ENCODE data around the gene PRSS56. TPM values are rescaled to one million over a fixed set of nuclear protein-coding genes. Genes with fewer than 3 reads are reported as not detected.

Gene PRSS56
- total RNA-seq, 4 donors from 2014 or later, result not detected

DNA sequence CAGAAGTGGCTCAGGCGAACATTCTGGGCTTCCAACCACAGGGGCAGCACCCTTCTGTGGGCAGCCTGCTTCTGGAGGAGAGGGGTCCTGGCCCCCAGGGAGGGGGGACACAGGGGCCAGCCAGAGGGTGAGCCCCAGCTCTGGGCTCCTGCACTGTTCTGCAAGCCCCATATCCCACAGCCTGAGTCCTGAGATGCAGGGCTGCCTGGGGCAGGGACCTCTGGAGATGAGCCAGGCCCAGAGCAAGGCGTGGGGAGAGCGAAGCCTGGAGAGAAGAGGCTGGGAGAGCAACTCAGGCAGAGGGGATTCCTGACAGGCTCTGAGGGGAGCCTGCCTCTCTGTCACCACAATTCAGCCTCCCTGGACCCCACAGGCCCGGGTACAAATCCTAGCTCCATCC is 13.5 kb upstream of the PRSS56 start:
- 90% methylated on average over 4 of the region's 4 CpGs; no CpG with 5 or more reads in 1 of the 2 donors for WGBS, 2 donors
- no peak for DNase-seq
- no peaks in the 10 kb centered on the region for H3K27me3 ChIP-seq
- intact Hi-C loops (cut with DNase I), result no loop called here
- H3K36me3 ChIP-seq, result no peaks in the 10 kb centered on the region
- H3K4me1 ChIP-seq, result peaks cover 8 to 17% of the 10 kb centered on the region in 2 donors
- H3K27ac ChIP-seq, result no peak overlapping the region
- H3K4me3 ChIP-seq (replicated peaks in 1 of 3), result no peak overlapping the region
- H3K9me3 ChIP-seq, result no peaks in the 10 kb centered on the region
- TF ChIP-seq, protein P1, sequence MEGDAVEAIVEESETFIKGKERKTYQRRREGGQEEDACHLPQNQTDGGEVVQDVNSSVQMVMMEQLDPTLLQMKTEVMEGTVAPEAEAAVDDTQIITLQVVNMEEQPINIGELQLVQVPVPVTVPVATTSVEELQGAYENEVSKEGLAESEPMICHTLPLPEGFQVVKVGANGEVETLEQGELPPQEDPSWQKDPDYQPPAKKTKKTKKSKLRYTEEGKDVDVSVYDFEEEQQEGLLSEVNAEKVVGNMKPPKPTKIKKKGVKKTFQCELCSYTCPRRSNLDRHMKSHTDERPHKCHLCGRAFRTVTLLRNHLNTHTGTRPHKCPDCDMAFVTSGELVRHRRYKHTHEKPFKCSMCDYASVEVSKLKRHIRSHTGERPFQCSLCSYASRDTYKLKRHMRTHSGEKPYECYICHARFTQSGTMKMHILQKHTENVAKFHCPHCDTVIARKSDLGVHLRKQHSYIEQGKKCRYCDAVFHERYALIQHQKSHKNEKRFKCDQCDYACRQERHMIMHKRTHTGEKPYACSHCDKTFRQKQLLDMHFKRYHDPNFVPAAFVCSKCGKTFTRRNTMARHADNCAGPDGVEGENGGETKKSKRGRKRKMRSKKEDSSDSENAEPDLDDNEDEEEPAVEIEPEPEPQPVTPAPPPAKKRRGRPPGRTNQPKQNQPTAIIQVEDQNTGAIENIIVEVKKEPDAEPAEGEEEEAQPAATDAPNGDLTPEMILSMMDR (IDR thresholded peaks at IDR 0.05), result no peak
- TF ChIP-seq POLR2A (IDR thresholded peaks at IDR 0.05), result no peak

DNA sequence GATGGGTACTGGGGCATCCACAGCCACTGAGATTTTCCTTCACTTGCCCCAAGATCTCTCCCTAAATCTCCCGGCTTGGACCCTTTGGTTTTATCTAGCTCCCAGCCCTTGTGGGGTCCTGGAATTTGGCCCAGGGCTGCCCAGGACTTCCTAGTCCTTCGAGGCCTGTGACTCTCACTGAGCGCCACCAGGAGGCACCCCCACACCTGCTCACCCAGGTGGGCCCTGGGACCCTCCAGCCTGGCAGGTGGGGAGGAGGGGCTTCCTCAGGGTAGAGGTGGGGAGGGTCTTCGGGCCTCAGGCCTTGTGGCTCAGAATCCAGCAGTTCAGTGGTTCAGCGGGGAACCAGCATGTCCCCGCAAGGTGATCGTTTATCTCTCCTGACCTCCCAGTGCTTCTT is 11.9 kb upstream of the PRSS56 start:
- peaks cover 2 to 4% of the 10 kb centered on the region in 2 donors for H3K4me1 ChIP-seq
- H3K9me3 ChIP-seq, result no peaks in the 10 kb centered on the region
- no peaks in the 10 kb centered on the region for H3K27me3 ChIP-seq
- H3K36me3 ChIP-seq, result no peaks in the 10 kb centered on the region
- 77 to 88% methylated on average over 5 to 7 of the region's 7 CpGs for WGBS, 2 donors
- DNase-seq, result no peak
- intact Hi-C loops (cut with DNase I), result no loop called here
- no peak overlapping the region for H3K27ac ChIP-seq
- TF ChIP-seq, protein P1 (IDR thresholded peaks at IDR 0.05), result no peak
- TF ChIP-seq POLR2A (IDR thresholded peaks at IDR 0.05), result no peak
- no peak overlapping the region for H3K4me3 ChIP-seq (replicated peaks in 1 of 3)

DNA sequence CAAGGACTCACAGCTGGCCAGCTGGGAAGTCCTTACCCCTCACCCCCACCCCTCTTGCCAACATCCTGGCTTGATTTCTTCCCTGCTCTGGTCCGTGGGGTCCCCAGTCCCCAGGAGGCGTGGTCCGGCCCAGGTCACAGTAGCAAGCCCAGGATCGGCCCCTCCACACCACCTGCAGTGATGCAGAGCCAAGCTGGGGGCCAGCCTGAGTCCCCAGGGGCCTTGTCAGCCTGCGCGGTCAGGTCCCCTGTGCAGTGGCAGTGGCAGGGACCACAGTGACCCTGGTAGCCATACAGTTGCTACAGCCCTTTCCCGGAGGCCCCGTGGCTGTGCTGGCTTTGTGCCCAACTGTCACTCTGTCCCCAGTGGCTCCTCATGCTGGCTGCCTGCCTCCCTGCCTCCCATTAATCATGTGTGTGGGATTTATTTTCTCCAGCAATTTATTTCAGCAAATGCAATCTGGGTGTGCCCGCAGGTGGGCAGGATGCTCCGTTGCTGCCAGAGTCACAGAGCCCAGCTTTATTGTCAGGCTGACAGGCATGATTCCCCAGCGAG is 8.8 kb upstream of the PRSS56 start:
- intact Hi-C loops (cut with DNase I), result no loop called here
- H3K27ac ChIP-seq, result no peak overlapping the region
- H3K4me3 ChIP-seq (replicated peaks in 1 of 3), result no peak overlapping the region
- no peaks in the 10 kb centered on the region for H3K9me3 ChIP-seq
- TF ChIP-seq, protein P1 (IDR thresholded peaks at IDR 0.05), result no peak
- no peak for TF ChIP-seq POLR2A (IDR thresholded peaks at IDR 0.05)
- no peaks in the 10 kb centered on the region for H3K27me3 ChIP-seq
- H3K4me1 ChIP-seq, result no peaks in the 10 kb centered on the region
- 56 to 61% methylated on average over 5 to 8 of the region's 11 CpGs for WGBS, 2 donors
- DNase-seq, result no peak
- H3K36me3 ChIP-seq, result no peaks in the 10 kb centered on the region

DNA sequence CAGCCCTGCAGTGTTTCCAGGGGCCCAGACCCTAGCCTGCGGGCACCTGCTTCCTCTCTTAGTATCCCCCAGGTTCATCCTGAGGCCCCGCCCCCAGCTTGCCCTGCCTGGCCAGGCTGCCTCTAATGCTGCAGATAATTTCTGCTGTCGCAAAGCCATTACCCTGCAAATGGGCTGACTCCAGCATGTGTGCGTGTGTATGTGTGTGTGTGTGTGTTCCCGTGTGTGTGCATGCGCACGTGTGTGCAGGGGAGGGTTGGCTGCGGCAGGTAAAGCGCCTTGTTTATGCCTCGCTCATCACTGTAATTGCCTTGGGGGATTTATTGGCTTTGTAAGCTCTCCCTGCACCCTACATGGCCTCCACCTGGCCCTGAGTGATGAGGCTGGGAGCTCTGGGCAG is 7.6 kb upstream of the PRSS56 start:
- Histone ChIP-seq H3K27ac (no peak overlapping the region), H3K4me1 (no peaks in the 10 kb centered on the region), H3K4me3 (replicated peaks in 1 of 3) (no peak overlapping the region), H3K36me3 (no peaks in the 10 kb centered on the region), H3K9me3 (no peaks in the 10 kb centered on the region), H3K27me3 (no peaks in the 10 kb centered on the region)
- TF ChIP-seq, protein P1 (IDR thresholded peaks at IDR 0.05), result no peak
- no peak for TF ChIP-seq POLR2A (IDR thresholded peaks at IDR 0.05)
- intact Hi-C loops (cut with DNase I), result no loop called here
- DNase-seq, result no peak
- WGBS, 2 donors, result 88 to 89% methylated on average over 10 of the region's 10 CpGs

DNA sequence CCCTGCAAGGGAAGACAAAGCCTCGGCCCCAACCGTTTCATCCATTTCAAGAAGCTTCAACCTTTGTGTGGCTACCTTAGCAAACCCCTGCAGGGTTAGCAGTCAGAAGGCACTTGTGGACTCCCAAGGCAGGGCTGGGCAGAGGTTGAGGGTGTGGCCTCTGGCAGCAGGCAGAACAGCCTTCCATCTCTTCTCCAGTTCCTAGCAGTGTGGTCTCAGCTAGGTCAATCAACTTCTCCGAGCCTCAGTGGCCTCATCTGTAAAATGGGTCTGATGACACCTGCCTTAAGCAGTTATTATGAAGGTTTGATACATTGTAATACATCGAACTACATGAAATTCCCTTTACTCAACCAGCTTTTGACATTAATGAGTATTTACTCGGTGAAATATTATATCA is 6.8 kb upstream of the PRSS56 start:
- intact Hi-C loops (cut with DNase I), result no loop called here
- no peaks in the 10 kb centered on the region for H3K4me1 ChIP-seq
- TF ChIP-seq POLR2A (IDR thresholded peaks at IDR 0.05), result no peak
- TF ChIP-seq, protein P1 (IDR thresholded peaks at IDR 0.05), result no peak
- H3K27ac ChIP-seq, result no peak overlapping the region
- H3K4me3 ChIP-seq (replicated peaks in 1 of 3), result no peak overlapping the region
- H3K9me3 ChIP-seq, result no peaks in the 10 kb centered on the region
- no peak for DNase-seq
- 78 to 85% methylated on average over 5 of the region's 5 CpGs for WGBS, 2 donors
- no peaks in the 10 kb centered on the region for H3K36me3 ChIP-seq
- no peaks in the 10 kb centered on the region for H3K27me3 ChIP-seq

All from thyroid gland (tissue), 4 donors.